ENCODE results near the gene RABGAP1L.

The RABGAP1L gene

DNA sequence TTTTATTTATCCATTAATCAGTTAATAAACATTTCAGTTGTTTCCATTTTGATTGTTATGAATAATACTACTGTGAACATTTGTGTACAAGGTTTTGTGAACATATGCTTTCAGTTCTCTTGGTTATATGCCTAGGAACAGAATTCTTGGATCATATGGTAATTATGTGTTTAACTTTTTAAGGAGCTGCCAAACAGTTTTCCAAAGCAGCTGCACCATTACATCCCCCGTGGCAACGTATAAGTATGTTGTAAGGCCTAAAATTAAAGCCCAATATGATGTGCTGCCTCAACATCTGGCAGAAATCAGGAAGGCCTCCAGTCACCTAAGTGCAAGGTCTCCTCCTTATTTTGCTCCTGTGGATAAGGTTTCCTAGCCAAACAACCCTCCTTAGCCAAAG, 604.9 kb downstream of the RABGAP1L start:
- H3K27ac ChIP-seq: no peak overlapping the region
- ChIA-PET POLR2A (ENCODE audit: low non-redundant PET) (no interaction called here), CTCF (no interaction called here)
- no peak for DNase-seq (ENCODE audit: low spot score)
- TF ChIP-seq, protein P1, sequence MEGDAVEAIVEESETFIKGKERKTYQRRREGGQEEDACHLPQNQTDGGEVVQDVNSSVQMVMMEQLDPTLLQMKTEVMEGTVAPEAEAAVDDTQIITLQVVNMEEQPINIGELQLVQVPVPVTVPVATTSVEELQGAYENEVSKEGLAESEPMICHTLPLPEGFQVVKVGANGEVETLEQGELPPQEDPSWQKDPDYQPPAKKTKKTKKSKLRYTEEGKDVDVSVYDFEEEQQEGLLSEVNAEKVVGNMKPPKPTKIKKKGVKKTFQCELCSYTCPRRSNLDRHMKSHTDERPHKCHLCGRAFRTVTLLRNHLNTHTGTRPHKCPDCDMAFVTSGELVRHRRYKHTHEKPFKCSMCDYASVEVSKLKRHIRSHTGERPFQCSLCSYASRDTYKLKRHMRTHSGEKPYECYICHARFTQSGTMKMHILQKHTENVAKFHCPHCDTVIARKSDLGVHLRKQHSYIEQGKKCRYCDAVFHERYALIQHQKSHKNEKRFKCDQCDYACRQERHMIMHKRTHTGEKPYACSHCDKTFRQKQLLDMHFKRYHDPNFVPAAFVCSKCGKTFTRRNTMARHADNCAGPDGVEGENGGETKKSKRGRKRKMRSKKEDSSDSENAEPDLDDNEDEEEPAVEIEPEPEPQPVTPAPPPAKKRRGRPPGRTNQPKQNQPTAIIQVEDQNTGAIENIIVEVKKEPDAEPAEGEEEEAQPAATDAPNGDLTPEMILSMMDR (conservative IDR thresholded peaks at IDR 0.05; ENCODE audit: low read depth): no peak

DNA sequence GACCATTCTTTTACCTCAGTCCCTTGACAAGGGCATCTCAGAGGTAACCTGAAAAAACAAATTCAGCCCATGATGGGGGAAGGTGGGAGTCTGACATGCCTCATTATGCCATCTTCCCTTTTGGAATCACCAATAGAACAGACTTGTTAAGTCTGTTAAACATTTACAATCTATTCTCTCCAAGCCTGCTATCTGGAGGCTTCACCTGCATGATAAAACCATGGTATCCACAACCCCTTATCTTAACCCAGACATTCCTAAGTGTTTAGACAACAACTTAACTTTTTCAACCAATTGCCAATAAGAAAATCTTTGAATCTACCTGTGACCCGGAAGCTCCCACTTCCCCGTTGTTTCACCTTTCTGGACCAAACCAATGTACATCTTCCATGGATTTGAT, 607.4 kb downstream of the RABGAP1L start:
- CTCF ChIA-PET: no interaction called here
- TF ChIP-seq, protein P1 (conservative IDR thresholded peaks at IDR 0.05; ENCODE audit: low read depth): no peak
- H3K27ac ChIP-seq: no peak overlapping the region
- no peak for DNase-seq (ENCODE audit: low spot score)
- POLR2A ChIA-PET (ENCODE audit: low non-redundant PET): no interaction called here

DNA sequence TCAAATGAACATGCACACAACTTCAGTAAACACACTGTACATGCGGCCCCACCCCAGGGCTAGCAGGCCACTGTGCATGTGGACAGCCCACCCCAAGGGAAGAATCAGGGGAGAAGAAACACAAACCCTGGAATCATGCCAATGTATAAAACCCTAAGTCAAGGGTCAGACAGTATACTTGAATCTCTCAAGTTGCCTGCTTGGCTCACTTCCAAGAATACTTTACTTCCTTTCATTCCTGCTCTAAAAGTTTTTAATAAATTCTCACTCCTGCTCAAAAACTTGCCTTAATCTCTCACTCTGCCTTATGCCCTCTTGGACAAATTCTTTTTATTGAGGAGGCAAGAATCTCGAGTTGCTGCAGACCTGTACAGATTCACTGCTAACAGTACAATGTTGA, 609.2 kb downstream of the RABGAP1L start:
- TF ChIP-seq, protein P1 (conservative IDR thresholded peaks at IDR 0.05; ENCODE audit: low read depth): no peak
- DNase-seq (ENCODE audit: low spot score): no peak
- ChIA-PET CTCF (no interaction called here), POLR2A (ENCODE audit: low non-redundant PET) (no interaction called here)
- H3K27ac ChIP-seq: no peak overlapping the region

DNA sequence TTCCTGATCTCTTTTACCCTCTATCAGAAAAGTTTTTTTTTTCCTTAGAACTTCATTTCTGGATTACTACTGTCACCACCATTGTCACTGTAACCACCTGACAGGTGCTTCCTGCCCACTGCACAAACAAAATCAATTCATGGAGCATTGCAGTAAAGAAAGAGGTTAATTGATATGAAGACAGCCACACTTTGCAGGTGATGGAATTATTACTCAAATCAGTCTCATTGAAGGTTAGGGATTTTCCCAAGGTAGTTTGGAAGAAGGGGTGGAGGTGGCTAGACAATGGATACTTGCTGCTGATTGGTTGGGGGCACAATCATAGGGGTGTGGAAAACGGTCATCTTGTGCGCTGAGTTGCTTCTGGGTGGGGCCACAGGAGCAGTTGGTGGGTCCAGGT, 609.6 kb downstream of the RABGAP1L start:
- ChIA-PET POLR2A (ENCODE audit: low non-redundant PET) (no interaction called here), CTCF (interaction anchor here (1.8 kb wide), 1 partner anchor 214 kb away, joined by 7 read pairs; no protein-coding TSS in a partner anchor)
- TF ChIP-seq, protein P1 (conservative IDR thresholded peaks at IDR 0.05; ENCODE audit: low read depth): no peak
- H3K27ac ChIP-seq: no peak overlapping the region
- no peak for DNase-seq (ENCODE audit: low spot score)

DNA sequence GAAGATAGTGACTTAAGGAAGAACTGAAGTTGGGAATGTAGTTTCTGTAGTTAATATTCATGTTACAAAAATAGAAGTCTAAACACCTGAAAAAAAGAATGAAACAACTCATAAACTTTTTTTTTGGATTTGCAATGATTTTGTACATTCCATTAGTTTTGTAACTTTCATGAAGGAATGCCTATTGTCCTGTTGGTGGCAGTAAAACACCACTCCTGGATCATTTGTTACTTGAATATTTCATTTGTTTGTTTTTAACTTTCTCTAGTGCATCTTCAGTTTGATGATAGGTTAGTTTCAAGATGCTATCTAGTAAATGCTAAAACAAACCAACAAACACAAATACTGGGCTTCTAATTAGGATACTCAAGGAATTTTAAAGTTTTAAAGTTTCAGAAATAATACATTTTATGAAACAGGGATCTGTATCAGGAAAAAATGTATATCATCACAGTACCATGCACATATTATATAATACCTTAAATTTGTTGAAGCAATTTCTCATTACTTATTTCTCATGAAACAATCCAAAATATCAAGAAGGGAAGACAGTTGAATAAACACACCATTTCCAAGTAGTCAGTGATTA, 610.7 kb downstream of the RABGAP1L start:
- TF ChIP-seq, protein P1 (conservative IDR thresholded peaks at IDR 0.05; ENCODE audit: low read depth): peak; percentile 82
- ChIA-PET CTCF (interaction anchor here (1.0 to 1.8 kb wide), 2 partner anchors 26 to 213 kb away, joined by 3 to 7 read pairs; no protein-coding TSS in a partner anchor), POLR2A (ENCODE audit: low non-redundant PET) (no interaction called here)
- DNase-seq (ENCODE audit: low spot score): peak; percentile 44
- H3K27ac ChIP-seq: no peak overlapping the region

DNA sequence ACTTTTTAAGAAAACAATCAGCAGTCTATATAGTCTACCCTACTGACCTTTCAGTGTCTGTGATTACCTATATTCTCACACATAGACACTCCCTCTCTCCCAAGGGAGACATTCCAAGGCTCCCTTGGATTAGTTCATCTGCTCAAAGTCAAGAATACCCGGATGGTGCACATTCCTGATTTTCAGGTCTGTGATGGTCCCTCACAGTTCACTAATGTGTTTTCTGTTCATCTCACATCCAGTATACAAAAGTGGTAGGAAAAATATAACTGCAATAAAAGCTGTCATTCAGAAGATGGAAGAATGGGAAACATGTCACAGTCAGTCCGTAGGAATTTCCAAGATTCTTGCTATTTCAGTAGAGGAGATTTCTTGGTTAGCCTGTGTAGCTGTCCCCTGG, 616.3 kb downstream of the RABGAP1L start:
- TF ChIP-seq, protein P1 (conservative IDR thresholded peaks at IDR 0.05; ENCODE audit: low read depth): no peak
- ChIA-PET POLR2A (ENCODE audit: low non-redundant PET) (no interaction called here), CTCF (no interaction called here)
- no peak overlapping the region for H3K27ac ChIP-seq
- DNase-seq (ENCODE audit: low spot score): no peak

All from RWPE1 (cell line).